RWPE2 (cell line): ENCODE data around the gene HAND1.

ENCODE experiments used
- ATAC-seq: fragments of 200-7000 bp; cut with Tn5 transposase; 3 replicates; pipeline ENCODE4 v1.9.1; 2021; ENCODE audit warnings: low read depth
- DNase-seq: peaks from one replicate; pipeline ENCODE4 v3.0.0-alpha.2; 2020; ENCODE audit warnings: low spot score
- H3K27ac ChIP-seq: fragments of 450-650 bp; 2 replicates; pipeline ENCODE4 v1.5.1; 2017; ENCODE audit warnings: mild to moderate bottlenecking; ENCODE audit not compliant: poor library complexity, severe bottlenecking
- H3K27me3 ChIP-seq: fragments of 250-450 bp; sonication (Bioruptor Pico); 2 replicates; pipeline ENCODE4 v1.5.1; 2021; ENCODE audit warnings: mild to moderate bottlenecking, moderate library complexity; ENCODE audit not compliant: insufficient read depth, poor library complexity, severe bottlenecking
- H3K36me3 ChIP-seq: fragments of 250-450 bp; sonication (Bioruptor Pico); 2 replicates; pipeline ENCODE4 v1.5.1; 2020; ENCODE audit warnings: low read depth, mild to moderate bottlenecking, moderate library complexity
- H3K4me1 ChIP-seq: fragments of 250-450 bp; sonication (Bioruptor Pico); 2 replicates; pipeline ENCODE4 v1.5.1; 2021; ENCODE audit warnings: mild to moderate bottlenecking, moderate library complexity; ENCODE audit not compliant: insufficient read depth, poor library complexity, severe bottlenecking
- H3K4me3 ChIP-seq: fragments of 250-450 bp; sonication (Bioruptor Pico); 2 replicates; pipeline ENCODE4 v1.5.1; 2021; ENCODE audit warnings: mild to moderate bottlenecking, moderate library complexity; ENCODE audit not compliant: severe bottlenecking
- H3K9me3 ChIP-seq: fragments of 250-450 bp; sonication (Bioruptor Pico); 2 replicates; pipeline ENCODE4 v1.5.1; 2021; ENCODE audit warnings: mild to moderate bottlenecking, moderate library complexity; ENCODE audit not compliant: severe bottlenecking
- CTCF ChIP-seq: fragments of 450-650 bp; IDR thresholded peaks from one replicate; pipeline ENCODE4 v1.5.1; 2017; ENCODE audit warnings: mild to moderate bottlenecking, moderate library complexity; ENCODE audit not compliant: poor library complexity, severe bottlenecking

HAND1 gene

GRCh38 chr5:154480847-154481246 lies 2.8 kb upstream of the HAND1 start:
- ATAC-seq (no peak), DNase-seq (no peak)
- H3K27me3 ChIP-seq = peaks cover 100% of the 10 kb centered on the region
- H3K4me1 ChIP-seq = peaks cover 2% of the 10 kb centered on the region
- H3K27ac ChIP-seq = no peak overlapping the region
- no peaks in the 10 kb centered on the region for H3K36me3 ChIP-seq
- no peak for TF ChIP-seq CTCF
- no peak overlapping the region for H3K4me3 ChIP-seq
- H3K9me3 ChIP-seq = no peaks in the 10 kb centered on the region

- Histone ChIP-seq H3K36me3 (no peaks in the 10 kb centered on the region), H3K4me3 (no peak overlapping the region), H3K27ac (no peak overlapping the region), H3K27me3 (peaks cover 100% of the 10 kb centered on the region), H3K4me1 (peaks cover 6% of the 10 kb centered on the region), H3K9me3 (no peaks in the 10 kb centered on the region)
- ATAC-seq = no peak
- DNase-seq = no peak
- TF ChIP-seq CTCF = no peak
Observed at GRCh38 chr5:154479944-154480750, 2.1 kb upstream of the HAND1 start.

GRCh38 chr5:154479160-154479943 lies 1.3 kb upstream of the HAND1 start:
- no peak for ATAC-seq
- Histone ChIP-seq H3K9me3 (no peaks in the 10 kb centered on the region), H3K4me3 (no peak overlapping the region), H3K36me3 (no peaks in the 10 kb centered on the region), H3K27me3 (peaks cover 100% of the 10 kb centered on the region), H3K4me1 (peaks cover 6% of the 10 kb centered on the region), H3K27ac (no peak overlapping the region)
- no peak for DNase-seq
- TF ChIP-seq CTCF = no peak

- DNase-seq (no peak), ATAC-seq (no peak)
- TF ChIP-seq CTCF = no peak
- Histone ChIP-seq H3K36me3 (no peaks in the 10 kb centered on the region), H3K9me3 (no peaks in the 10 kb centered on the region), H3K27me3 (peaks cover 100% of the 10 kb centered on the region), H3K4me1 (peaks cover 6% of the 10 kb centered on the region), H3K4me3 (no peak overlapping the region), H3K27ac (no peak overlapping the region)
Observed at GRCh38 chr5:154478752-154479159, 729 bp upstream of the HAND1 start.
